Nephron (organoid): ENCODE measurements around the gene RAD23B.
A peak's percentile ranks its signal among the peaks of the same experiment; 100 is the strongest.

ENCODE experiments used
- H3K27ac Mint-ChIP-seq, 3 experiments: 2 replicates each; pipeline ENCODE4 v1.8.0; 2020; ENCODE audit warnings: mixed read lengths in 3 of 3, mild to moderate bottlenecking in 2 of 3, moderate library complexity in 1 of 3
- H3K27me3 Mint-ChIP-seq: 2 replicates; pipeline ENCODE4 v1.8.0; 2021; ENCODE audit warnings: low read depth, mild to moderate bottlenecking, moderate library complexity, mixed read lengths
- H3K36me3 Mint-ChIP-seq: 2 replicates; pipeline ENCODE4 v1.8.0; 2020; ENCODE audit warnings: low read depth, mixed read lengths
- H3K4me1 Mint-ChIP-seq: 2 replicates; pipeline ENCODE4 v1.8.0; 2020; ENCODE audit warnings: mixed read lengths
- H3K4me3 Mint-ChIP-seq, 3 experiments: 2 replicates each; pipeline ENCODE4 v1.8.0; 2020; ENCODE audit warnings: mild to moderate bottlenecking in 3 of 3, mixed read lengths in 3 of 3, moderate library complexity in 2 of 3
- H3K9me3 Mint-ChIP-seq: 2 replicates; pipeline ENCODE4 v1.8.0; 2020; ENCODE audit warnings: mixed read lengths
- TF ChIP-seq, protein P1 (sequence below), 3 experiments: fragments of 200-600 bp; sonication (generic); IDR thresholded peaks; one replicate each; pipeline ENCODE4 v1.5.0; 2021; ENCODE audit warnings: antibody characterized with exemption in 3 of 3; ENCODE audit not compliant: unreplicated experiment in 3 of 3

The RAD23B gene

GRCh38 chr9:107325842-107326241 lies 42.8 kb downstream of the RAD23B start:
- Mint-ChIP-seq H3K4me1 (no peaks in the 10 kb centered on the region), H3K9me3 (peaks cover 18% of the 10 kb centered on the region), H3K36me3 (peaks cover 96% of the 10 kb centered on the region), H3K27me3 (no peaks in the 10 kb centered on the region), H3K27ac (no peak overlapping the region), H3K4me3 (no peak overlapping the region)
- TF ChIP-seq, protein P1, sequence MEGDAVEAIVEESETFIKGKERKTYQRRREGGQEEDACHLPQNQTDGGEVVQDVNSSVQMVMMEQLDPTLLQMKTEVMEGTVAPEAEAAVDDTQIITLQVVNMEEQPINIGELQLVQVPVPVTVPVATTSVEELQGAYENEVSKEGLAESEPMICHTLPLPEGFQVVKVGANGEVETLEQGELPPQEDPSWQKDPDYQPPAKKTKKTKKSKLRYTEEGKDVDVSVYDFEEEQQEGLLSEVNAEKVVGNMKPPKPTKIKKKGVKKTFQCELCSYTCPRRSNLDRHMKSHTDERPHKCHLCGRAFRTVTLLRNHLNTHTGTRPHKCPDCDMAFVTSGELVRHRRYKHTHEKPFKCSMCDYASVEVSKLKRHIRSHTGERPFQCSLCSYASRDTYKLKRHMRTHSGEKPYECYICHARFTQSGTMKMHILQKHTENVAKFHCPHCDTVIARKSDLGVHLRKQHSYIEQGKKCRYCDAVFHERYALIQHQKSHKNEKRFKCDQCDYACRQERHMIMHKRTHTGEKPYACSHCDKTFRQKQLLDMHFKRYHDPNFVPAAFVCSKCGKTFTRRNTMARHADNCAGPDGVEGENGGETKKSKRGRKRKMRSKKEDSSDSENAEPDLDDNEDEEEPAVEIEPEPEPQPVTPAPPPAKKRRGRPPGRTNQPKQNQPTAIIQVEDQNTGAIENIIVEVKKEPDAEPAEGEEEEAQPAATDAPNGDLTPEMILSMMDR (IDR thresholded peaks at IDR 0.05; ENCODE audit: unreplicated experiment in 3 of 3) = no peak

- H3K9me3 Mint-ChIP-seq = peaks cover 18% of the 10 kb centered on the region
- no peaks in the 10 kb centered on the region for H3K27me3 Mint-ChIP-seq
- no peaks in the 10 kb centered on the region for H3K4me1 Mint-ChIP-seq
- TF ChIP-seq, protein P1 (IDR thresholded peaks at IDR 0.05; ENCODE audit: unreplicated experiment in 3 of 3) = no peak
- peaks cover 99% of the 10 kb centered on the region for H3K36me3 Mint-ChIP-seq
- H3K4me3 Mint-ChIP-seq = no peak overlapping the region
- no peak overlapping the region for H3K27ac Mint-ChIP-seq
Measured at GRCh38 chr9:107328510-107328909, 45.4 kb downstream of the RAD23B start.

DNA sequence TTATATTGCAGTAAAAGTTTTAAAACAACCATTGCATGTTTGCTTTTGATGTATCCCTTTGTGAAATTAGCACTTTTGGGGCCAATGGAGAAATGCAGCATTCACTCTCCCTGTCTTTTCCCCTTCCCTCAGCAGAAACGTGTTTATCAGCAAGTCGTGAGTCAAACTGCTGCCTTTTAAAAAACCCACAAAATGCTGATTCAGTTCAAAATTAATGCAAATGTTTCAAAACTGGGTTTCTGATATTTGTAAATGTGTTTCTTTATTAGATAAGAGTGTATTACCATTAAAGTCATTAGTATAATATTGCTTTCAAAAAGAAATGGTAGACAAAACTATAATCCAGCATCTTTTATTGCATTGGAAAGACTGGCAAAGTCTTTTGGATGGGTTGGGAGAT lies 47.3 kb downstream of the RAD23B start:
- Mint-ChIP-seq H3K36me3 (peaks cover 98% of the 10 kb centered on the region), H3K27ac (no peak overlapping the region), H3K9me3 (peaks cover 12% of the 10 kb centered on the region), H3K27me3 (no peaks in the 10 kb centered on the region), H3K4me1 (no peaks in the 10 kb centered on the region), H3K4me3 (no peak overlapping the region)
- TF ChIP-seq, protein P1 (IDR thresholded peaks at IDR 0.05; ENCODE audit: unreplicated experiment in 3 of 3) = no peak

- TF ChIP-seq, protein P1 (IDR thresholded peaks at IDR 0.05; ENCODE audit: unreplicated experiment in 3 of 3) = no peak
- Mint-ChIP-seq H3K36me3 (peaks cover 85% of the 10 kb centered on the region), H3K9me3 (no peaks in the 10 kb centered on the region), H3K4me3 (no peak overlapping the region), H3K27me3 (no peaks in the 10 kb centered on the region), H3K27ac (no peak overlapping the region), H3K4me1 (peaks cover 3% of the 10 kb centered on the region)
Measured at GRCh38 chr9:107332883-107333282, 49.8 kb downstream of the RAD23B start.

- Mint-ChIP-seq H3K27me3 (no peaks in the 10 kb centered on the region), H3K4me1 (peaks cover 3% of the 10 kb centered on the region), H3K36me3 (peaks cover 81% of the 10 kb centered on the region), H3K27ac (no peak overlapping the region), H3K4me3 (no peak overlapping the region), H3K9me3 (no peaks in the 10 kb centered on the region)
- TF ChIP-seq, protein P1 (IDR thresholded peaks at IDR 0.05; ENCODE audit: unreplicated experiment in 3 of 3) = no peak
Measured at GRCh38 chr9:107333363-107333762, 50.3 kb downstream of the RAD23B start.

DNA sequence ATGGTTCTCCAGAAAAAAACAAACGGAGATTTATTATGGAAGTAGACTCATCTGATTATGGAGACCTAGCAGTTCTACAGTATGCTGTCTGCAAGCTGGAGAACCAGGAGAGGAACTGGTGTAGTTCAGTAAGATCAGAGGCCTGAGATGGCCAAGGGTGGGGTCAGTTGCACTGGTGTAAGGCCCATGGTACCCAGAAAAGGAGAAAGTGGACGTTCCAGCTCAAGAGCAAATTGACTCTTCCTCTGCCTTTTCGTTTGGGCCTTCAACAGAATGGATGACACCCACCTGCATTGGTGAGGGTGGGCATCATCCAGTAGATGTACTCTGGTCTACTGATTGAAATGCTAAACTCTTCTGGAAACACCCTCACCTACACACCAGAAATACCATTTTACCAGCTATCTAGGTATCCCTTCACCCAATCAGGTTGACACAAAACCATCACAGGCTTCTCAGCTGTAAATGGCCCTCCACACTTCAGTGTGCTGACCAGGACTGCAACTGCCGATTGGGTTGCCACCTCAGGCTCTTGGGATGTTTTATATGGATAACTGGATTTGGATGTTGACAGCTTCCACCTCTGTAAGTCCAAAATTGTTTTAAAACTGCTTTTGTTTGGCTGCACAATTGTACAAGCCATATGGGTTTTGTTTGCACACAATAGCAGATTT lies 51.2 kb downstream of the RAD23B start:
- peaks cover 73% of the 10 kb centered on the region for H3K36me3 Mint-ChIP-seq
- H3K27me3 Mint-ChIP-seq = no peaks in the 10 kb centered on the region
- no peaks in the 10 kb centered on the region for H3K9me3 Mint-ChIP-seq
- peaks cover 3% of the 10 kb centered on the region for H3K4me1 Mint-ChIP-seq
- no peak overlapping the region for H3K4me3 Mint-ChIP-seq
- TF ChIP-seq, protein P1 (IDR thresholded peaks at IDR 0.05; ENCODE audit: unreplicated experiment in 3 of 3) = no peak
- peak overlapping the region in 1 of 3 experiments; percentile 4 for H3K27ac Mint-ChIP-seq
